GM23338 (cell line): Measurements from ENCODE around the gene BRAP. TPM values are rescaled to one million over a fixed set of nuclear protein-coding genes. Genes with fewer than 3 reads are reported as not detected.

Source experiments
- ATAC-seq: fragments of 200-7000 bp; cut with Tn5 transposase; 3 replicates; pipeline ENCODE4 v1.9.1; 2020
- DNase-seq: peaks from one replicate; pipeline ENCODE4 v3.0.0-alpha.2; 2015; ENCODE audit warnings: low spot score
- H2AFZ ChIP-seq: fragments of 200-600 bp; sonication (generic); 2 replicates; pipeline ENCODE4 v1.8.0; 2016; ENCODE audit warnings: antibody characterized with exemption, mild to moderate bottlenecking, moderate library complexity
- H3F3A ChIP-seq: fragments of 200-600 bp; sonication (generic); replicated peaks from 2 replicates; pipeline ENCODE4 v1.8.0; 2017; ENCODE audit warnings: antibody characterized with exemption, mixed run types, low read depth
- H3K27ac ChIP-seq: fragments of 200-600 bp; sonication (generic); 2 replicates; pipeline ENCODE4 v1.6.1; 2016; ENCODE audit warnings: low read depth
- H3K27me3 ChIP-seq: fragments of 200-600 bp; sonication (generic); 2 replicates; pipeline ENCODE4 v1.8.0; 2016; ENCODE audit warnings: mild to moderate bottlenecking, mixed run types, moderate library complexity; ENCODE audit not compliant: insufficient read depth
- H3K36me3 ChIP-seq: fragments of 200-600 bp; sonication (generic); 2 replicates; pipeline ENCODE4 v1.8.0; 2016; ENCODE audit warnings: mild to moderate bottlenecking; ENCODE audit not compliant: insufficient read depth
- H3K4me1 ChIP-seq: fragments of 200-600 bp; sonication (generic); 2 replicates; pipeline ENCODE4 v1.8.0; 2016; ENCODE audit warnings: mild to moderate bottlenecking, moderate library complexity; ENCODE audit not compliant: insufficient read depth
- H3K4me2 ChIP-seq: fragments of 200-600 bp; sonication (generic); 2 replicates; pipeline ENCODE4 v1.7.1; 2017; ENCODE audit warnings: mixed run types
- H3K4me3 ChIP-seq: fragments of 200-600 bp; sonication (generic); 2 replicates; pipeline ENCODE4 v1.6.1; 2016; ENCODE audit warnings: mixed run types
- H3K79me2 ChIP-seq: fragments of 200-600 bp; sonication (generic); replicated peaks from 2 replicates; pipeline ENCODE4 v1.8.0; 2017; ENCODE audit warnings: mild to moderate bottlenecking; ENCODE audit not compliant: insufficient read depth
- H3K9me2 ChIP-seq: fragments of 200-600 bp; sonication (generic); 2 replicates; pipeline ENCODE4 v1.8.0; 2017; ENCODE audit not compliant: insufficient read depth
- H4K20me1 ChIP-seq: fragments of 200-600 bp; sonication (generic); replicated peaks from 2 replicates; pipeline ENCODE4 v1.8.0; 2017; ENCODE audit warnings: mild to moderate bottlenecking; ENCODE audit not compliant: insufficient read depth
- H3K27ac Mint-ChIP-seq: 2 replicates; pipeline ENCODE4 v1.8.0; 2020; ENCODE audit warnings: inconsistent platforms, mild to moderate bottlenecking, moderate library complexity, mixed read lengths
- H3K27me3 Mint-ChIP-seq: 3 replicates; pipeline ENCODE4 v1.8.0; 2022; ENCODE audit warnings: low read depth, mild to moderate bottlenecking, moderate library complexity, mixed read lengths, inconsistent platforms; ENCODE audit not compliant: insufficient read depth, poor library complexity
- H3K36me3 Mint-ChIP-seq: 3 replicates; pipeline ENCODE4 v1.8.0; 2021; ENCODE audit warnings: low read depth, mild to moderate bottlenecking, inconsistent platforms, moderate library complexity, mixed read lengths
- H3K4me1 Mint-ChIP-seq: 3 replicates; pipeline ENCODE4 v1.8.0; 2020; ENCODE audit warnings: mild to moderate bottlenecking, inconsistent platforms, mixed read lengths
- H3K4me3 Mint-ChIP-seq: 3 replicates; pipeline ENCODE4 v1.8.0; 2021; ENCODE audit warnings: moderate library complexity, mild to moderate bottlenecking, inconsistent platforms, mixed read lengths
- H3K9me3 Mint-ChIP-seq: 3 replicates; pipeline ENCODE4 v1.8.0; 2020; ENCODE audit warnings: moderate library complexity, mild to moderate bottlenecking, inconsistent platforms, mixed read lengths
- CREB1 ChIP-seq: fragments of 250-450 bp; sonication (Bioruptor Pico); IDR thresholded peaks from 2 replicates; pipeline ENCODE4 v1.5.0; 2020; ENCODE audit warnings: low read depth, mild to moderate bottlenecking, moderate library complexity
- EZH2 ChIP-seq: fragments of 200-600 bp; sonication (generic); IDR thresholded peaks from one replicate; pipeline ENCODE4 v1.8.0; 2017; ENCODE audit warnings: antibody characterized with exemption, mild to moderate bottlenecking, low read depth; ENCODE audit not compliant: unreplicated experiment
- EZH2phosphoT487 ChIP-seq: fragments of 200-600 bp; sonication (generic); IDR thresholded peaks from one replicate; pipeline ENCODE4 v1.8.1; 2018; ENCODE audit warnings: antibody characterized with exemption; ENCODE audit not compliant: unreplicated experiment
- JUNB ChIP-seq: IDR thresholded peaks from one replicate; pipeline ENCODE4 v1.6.1; 2016; ENCODE audit warnings: antibody characterized with exemption; ENCODE audit not compliant: unreplicated experiment
- NANOG ChIP-seq: IDR thresholded peaks from 2 replicates; pipeline ENCODE4 v1.6.1; 2016; ENCODE audit warnings: antibody characterized with exemption, borderline replicate concordance
- POLR2AphosphoS5 ChIP-seq: IDR thresholded peaks from 2 replicates; pipeline ENCODE4 v1.6.1; 2016; ENCODE audit warnings: antibody characterized with exemption, low read depth
- STAT1 ChIP-seq: IDR thresholded peaks from one replicate; pipeline ENCODE4 v1.6.1; 2016; ENCODE audit warnings: antibody characterized with exemption; ENCODE audit not compliant: unreplicated experiment
- ZNF114 ChIP-seq: fragments of 250-450 bp; sonication (Bioruptor Pico); IDR thresholded peaks from 2 replicates; pipeline ENCODE4 v1.5.0; 2020; ENCODE audit warnings: mild to moderate bottlenecking, moderate library complexity
- ZNF331 ChIP-seq: fragments of 250-450 bp; sonication (Bioruptor Pico); IDR thresholded peaks from 2 replicates; pipeline ENCODE4 v1.5.0; 2020; ENCODE audit warnings: low read depth, mild to moderate bottlenecking, moderate library complexity
- polyA plus RNA-seq: library from polyadenylated mRNA; unstranded; fragments of >200 nt; fragmentation: Nextera tagmentation; extraction: Ambion mirVana; gene quantifications from 2 replicates; pipeline ENCODE4 v1.2.1, GENCODE V29; 2016
- total RNA-seq: library from RNA; depleted of rRNA; stranded (reverse); fragments of >200 nt; shearing (Covaris generic); gene quantifications from 2 replicates; pipeline ENCODE4 v1.2.3, GENCODE V29; 2014
- TF ChIP-seq, protein P1 (sequence below): fragments of 250-450 bp; sonication (Bioruptor Pico); IDR thresholded peaks from 2 replicates; pipeline ENCODE4 v1.5.0; 2020; ENCODE audit warnings: mild to moderate bottlenecking, moderate library complexity
- TF ChIP-seq, protein P2 (sequence below): IDR thresholded peaks from 2 replicates; pipeline ENCODE4 v1.6.1; 2016; ENCODE audit warnings: antibody characterized with exemption
- TF ChIP-seq, protein P3 (sequence below), 2 experiments: fragments of 200-600 bp in 1 of 2; sonication (generic) in 1 of 2; conservative IDR thresholded peaks; 2 replicates each; pipeline versions ENCODE4 v1.5.1 to v1.6.1; 2016 to 2017; ENCODE audit warnings: antibody characterized with exemption in 2 of 2, low read depth in 2 of 2, mild to moderate bottlenecking in 2 of 2, moderate library complexity in 1 of 2
- TF ChIP-seq, protein P4 (sequence below): IDR thresholded peaks from one replicate; pipeline ENCODE4 v1.6.1; 2018; ENCODE audit warnings: antibody characterized with exemption; ENCODE audit not compliant: unreplicated experiment

Gene BRAP
- total and polyA plus RNA-seq, 2 experiments from 2014 or later: 14.9 to 19.4 TPM

DNA sequence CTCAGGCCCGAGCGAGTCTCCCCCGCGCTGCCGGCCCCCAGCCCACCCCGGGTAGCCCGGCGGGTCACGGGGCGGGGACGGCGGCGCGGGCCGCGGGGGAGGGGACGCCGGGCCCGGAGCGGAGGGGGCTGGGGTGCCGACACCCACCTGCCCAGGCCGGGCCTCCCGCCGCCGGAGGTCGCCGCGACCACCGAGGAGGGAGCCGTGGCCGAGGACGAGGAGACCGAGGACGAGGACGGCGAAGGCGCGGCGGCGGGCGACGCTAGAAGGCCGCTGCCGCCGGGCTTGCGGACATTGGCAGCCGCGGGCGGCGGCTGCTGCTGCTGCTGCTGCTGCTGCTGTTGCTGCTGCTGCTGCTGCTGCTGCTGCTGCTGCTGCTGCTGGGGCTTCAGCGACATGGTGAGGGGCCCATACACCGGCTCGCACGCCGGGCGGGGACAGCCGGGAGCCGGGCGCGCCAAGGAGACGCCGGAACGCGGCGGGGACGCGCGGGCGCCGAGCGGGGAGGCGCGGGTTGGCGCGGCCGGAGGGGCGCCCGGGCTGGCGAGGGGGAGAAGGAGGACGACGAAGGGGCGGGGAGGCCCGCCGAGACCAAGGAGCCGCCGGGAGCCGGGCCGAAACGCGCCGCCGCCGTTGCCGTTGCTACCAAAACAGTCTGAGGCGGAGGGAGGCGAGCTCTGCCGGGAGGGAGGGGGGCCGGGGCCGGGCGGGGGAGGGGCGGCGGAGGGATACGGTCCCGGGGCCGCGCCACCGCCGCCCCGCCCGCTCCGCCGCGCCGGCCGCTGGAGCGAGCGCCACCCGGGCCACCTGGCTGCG, 86.9 kb downstream of the BRAP start, which contains the start of gene ATXN2:
ATXN2 (minus strand) TSS at position 679 of the 816 bp plus-strand sequence; CDS start at position 398, 281 bp downstream.
- peak within 1 kb of the TSS; percentile 84 for H3K4me3 ChIP-seq
- H3K79me2 ChIP-seq: peaks cover 52% of the 10 kb centered on the region
- peaks cover 30% of the 10 kb centered on the region for H3K4me1 Mint-ChIP-seq
- H3F3A ChIP-seq: peaks cover 11% of the 10 kb centered on the region; the same call in 1 of the 2 replicates
- TF ChIP-seq ZNF331 (CRISPR knock-in tag) (no peak), EZH2 (no peak), POLR2AphosphoS5 (no peak; the same call in 1 of the 2 replicates), NANOG (no peak), ZNF114 (CRISPR knock-in tag) (no peak), STAT1 (no peak), EZH2phosphoT487 (no peak), JUNB (no peak), CREB1 (CRISPR knock-in tag) (no peak)
- TF ChIP-seq, protein P1, sequence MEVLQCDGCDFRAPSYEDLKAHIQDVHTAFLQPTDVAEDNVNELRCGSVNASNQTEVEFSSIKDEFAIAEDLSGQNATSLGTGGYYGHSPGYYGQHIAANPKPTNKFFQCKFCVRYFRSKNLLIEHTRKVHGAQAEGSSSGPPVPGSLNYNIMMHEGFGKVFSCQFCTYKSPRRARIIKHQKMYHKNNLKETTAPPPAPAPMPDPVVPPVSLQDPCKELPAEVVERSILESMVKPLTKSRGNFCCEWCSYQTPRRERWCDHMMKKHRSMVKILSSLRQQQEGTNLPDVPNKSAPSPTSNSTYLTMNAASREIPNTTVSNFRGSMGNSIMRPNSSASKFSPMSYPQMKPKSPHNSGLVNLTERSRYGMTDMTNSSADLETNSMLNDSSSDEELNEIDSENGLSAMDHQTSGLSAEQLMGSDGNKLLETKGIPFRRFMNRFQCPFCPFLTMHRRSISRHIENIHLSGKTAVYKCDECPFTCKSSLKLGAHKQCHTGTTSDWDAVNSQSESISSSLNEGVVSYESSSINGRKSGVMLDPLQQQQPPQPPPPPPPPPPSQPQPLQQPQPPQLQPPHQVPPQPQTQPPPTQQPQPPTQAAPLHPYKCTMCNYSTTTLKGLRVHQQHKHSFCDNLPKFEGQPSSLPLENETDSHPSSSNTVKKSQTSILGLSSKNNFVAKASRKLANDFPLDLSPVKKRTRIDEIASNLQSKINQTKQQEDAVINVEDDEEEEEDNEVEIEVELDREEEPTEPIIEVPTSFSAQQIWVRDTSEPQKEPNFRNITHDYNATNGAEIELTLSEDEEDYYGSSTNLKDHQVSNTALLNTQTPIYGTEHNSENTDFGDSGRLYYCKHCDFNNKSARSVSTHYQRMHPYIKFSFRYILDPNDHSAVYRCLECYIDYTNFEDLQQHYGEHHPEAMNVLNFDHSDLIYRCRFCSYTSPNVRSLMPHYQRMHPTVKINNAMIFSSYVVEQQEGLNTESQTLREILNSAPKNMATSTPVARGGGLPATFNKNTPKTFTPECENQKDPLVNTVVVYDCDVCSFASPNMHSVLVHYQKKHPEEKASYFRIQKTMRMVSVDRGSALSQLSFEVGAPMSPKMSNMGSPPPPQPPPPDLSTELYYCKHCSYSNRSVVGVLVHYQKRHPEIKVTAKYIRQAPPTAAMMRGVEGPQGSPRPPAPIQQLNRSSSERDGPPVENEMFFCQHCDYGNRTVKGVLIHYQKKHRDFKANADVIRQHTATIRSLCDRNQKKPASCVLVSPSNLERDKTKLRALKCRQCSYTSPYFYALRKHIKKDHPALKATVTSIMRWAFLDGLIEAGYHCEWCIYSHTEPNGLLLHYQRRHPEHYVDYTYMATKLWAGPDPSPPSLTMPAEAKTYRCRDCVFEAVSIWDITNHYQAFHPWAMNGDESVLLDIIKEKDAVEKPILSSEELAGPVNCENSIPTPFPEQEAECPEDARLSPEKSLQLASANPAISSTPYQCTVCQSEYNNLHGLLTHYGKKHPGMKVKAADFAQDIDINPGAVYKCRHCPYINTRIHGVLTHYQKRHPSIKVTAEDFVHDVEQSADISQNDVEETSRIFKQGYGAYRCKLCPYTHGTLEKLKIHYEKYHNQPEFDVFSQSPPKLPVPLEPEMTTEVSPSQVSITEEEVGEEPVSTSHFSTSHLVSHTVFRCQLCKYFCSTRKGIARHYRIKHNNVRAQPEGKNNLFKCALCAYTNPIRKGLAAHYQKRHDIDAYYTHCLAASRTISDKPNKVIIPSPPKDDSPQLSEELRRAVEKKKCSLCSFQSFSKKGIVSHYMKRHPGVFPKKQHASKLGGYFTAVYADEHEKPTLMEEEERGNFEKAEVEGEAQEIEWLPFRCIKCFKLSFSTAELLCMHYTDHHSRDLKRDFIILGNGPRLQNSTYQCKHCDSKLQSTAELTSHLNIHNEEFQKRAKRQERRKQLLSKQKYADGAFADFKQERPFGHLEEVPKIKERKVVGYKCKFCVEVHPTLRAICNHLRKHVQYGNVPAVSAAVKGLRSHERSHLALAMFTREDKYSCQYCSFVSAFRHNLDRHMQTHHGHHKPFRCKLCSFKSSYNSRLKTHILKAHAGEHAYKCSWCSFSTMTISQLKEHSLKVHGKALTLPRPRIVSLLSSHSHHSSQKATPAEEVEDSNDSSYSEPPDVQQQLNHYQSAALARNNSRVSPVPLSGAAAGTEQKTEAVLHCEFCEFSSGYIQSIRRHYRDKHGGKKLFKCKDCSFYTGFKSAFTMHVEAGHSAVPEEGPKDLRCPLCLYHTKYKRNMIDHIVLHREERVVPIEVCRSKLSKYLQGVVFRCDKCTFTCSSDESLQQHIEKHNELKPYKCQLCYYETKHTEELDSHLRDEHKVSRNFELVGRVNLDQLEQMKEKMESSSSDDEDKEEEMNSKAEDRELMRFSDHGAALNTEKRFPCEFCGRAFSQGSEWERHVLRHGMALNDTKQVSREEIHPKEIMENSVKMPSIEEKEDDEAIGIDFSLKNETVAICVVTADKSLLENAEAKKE (CRISPR knock-in tag): no peak
- TF ChIP-seq, protein P2, sequence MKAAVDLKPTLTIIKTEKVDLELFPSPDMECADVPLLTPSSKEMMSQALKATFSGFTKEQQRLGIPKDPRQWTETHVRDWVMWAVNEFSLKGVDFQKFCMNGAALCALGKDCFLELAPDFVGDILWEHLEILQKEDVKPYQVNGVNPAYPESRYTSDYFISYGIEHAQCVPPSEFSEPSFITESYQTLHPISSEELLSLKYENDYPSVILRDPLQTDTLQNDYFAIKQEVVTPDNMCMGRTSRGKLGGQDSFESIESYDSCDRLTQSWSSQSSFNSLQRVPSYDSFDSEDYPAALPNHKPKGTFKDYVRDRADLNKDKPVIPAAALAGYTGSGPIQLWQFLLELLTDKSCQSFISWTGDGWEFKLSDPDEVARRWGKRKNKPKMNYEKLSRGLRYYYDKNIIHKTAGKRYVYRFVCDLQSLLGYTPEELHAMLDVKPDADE: no peak
- TF ChIP-seq, protein P3, sequence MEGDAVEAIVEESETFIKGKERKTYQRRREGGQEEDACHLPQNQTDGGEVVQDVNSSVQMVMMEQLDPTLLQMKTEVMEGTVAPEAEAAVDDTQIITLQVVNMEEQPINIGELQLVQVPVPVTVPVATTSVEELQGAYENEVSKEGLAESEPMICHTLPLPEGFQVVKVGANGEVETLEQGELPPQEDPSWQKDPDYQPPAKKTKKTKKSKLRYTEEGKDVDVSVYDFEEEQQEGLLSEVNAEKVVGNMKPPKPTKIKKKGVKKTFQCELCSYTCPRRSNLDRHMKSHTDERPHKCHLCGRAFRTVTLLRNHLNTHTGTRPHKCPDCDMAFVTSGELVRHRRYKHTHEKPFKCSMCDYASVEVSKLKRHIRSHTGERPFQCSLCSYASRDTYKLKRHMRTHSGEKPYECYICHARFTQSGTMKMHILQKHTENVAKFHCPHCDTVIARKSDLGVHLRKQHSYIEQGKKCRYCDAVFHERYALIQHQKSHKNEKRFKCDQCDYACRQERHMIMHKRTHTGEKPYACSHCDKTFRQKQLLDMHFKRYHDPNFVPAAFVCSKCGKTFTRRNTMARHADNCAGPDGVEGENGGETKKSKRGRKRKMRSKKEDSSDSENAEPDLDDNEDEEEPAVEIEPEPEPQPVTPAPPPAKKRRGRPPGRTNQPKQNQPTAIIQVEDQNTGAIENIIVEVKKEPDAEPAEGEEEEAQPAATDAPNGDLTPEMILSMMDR (conservative IDR thresholded peaks at IDR 0.05; ENCODE audit: low read depth in 2 of 2): no peak
- TF ChIP-seq, protein P4, sequence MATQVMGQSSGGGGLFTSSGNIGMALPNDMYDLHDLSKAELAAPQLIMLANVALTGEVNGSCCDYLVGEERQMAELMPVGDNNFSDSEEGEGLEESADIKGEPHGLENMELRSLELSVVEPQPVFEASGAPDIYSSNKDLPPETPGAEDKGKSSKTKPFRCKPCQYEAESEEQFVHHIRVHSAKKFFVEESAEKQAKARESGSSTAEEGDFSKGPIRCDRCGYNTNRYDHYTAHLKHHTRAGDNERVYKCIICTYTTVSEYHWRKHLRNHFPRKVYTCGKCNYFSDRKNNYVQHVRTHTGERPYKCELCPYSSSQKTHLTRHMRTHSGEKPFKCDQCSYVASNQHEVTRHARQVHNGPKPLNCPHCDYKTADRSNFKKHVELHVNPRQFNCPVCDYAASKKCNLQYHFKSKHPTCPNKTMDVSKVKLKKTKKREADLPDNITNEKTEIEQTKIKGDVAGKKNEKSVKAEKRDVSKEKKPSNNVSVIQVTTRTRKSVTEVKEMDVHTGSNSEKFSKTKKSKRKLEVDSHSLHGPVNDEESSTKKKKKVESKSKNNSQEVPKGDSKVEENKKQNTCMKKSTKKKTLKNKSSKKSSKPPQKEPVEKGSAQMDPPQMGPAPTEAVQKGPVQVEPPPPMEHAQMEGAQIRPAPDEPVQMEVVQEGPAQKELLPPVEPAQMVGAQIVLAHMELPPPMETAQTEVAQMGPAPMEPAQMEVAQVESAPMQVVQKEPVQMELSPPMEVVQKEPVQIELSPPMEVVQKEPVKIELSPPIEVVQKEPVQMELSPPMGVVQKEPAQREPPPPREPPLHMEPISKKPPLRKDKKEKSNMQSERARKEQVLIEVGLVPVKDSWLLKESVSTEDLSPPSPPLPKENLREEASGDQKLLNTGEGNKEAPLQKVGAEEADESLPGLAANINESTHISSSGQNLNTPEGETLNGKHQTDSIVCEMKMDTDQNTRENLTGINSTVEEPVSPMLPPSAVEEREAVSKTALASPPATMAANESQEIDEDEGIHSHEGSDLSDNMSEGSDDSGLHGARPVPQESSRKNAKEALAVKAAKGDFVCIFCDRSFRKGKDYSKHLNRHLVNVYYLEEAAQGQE: no peak
- peak within 1 kb of the TSS; percentile 85 for H3K4me2 ChIP-seq
- H3K36me3 ChIP-seq: no peaks in the 10 kb centered on the region
- H3K27me3 ChIP-seq: no peaks in the 10 kb centered on the region
- H3K27ac Mint-ChIP-seq: peak within 1 kb of the TSS; percentile 79
- peaks cover 16% of the 10 kb centered on the region for H3K27me3 Mint-ChIP-seq
- DNase-seq: peak; percentile 77
- peak within 1 kb of the TSS; percentile 93 for H3K4me3 Mint-ChIP-seq
- H4K20me1 ChIP-seq: peaks cover 19% of the 10 kb centered on the region
- peak within 1 kb of the TSS; percentile 57 for H2AFZ ChIP-seq
- peak within 1 kb of the TSS; percentile 95 for H3K27ac ChIP-seq
- ATAC-seq: no peak; the same call in 2 of the 3 replicates
- peaks cover 13% of the 10 kb centered on the region; the same call in 2 of the 3 replicates for H3K36me3 Mint-ChIP-seq
- H3K4me1 ChIP-seq: peaks cover 30% of the 10 kb centered on the region
- peaks cover 6% of the 10 kb centered on the region; the same call in 1 of the 3 replicates for H3K9me3 Mint-ChIP-seq
- no peaks in the 10 kb centered on the region for H3K9me2 ChIP-seq
